Stimulated activated CD8-positive, alpha-beta memory T cell treated with anti-CD3 and anti-CD28 coated beads, Interleukin-12 subunit alpha, Interleukin-12 subunit beta, amount 100 ng/mL, for 24 hours (primary cell): ENCODE results near the gene C14orf132.

Source experiments
- DNase-seq: peaks from one replicate; pipeline ENCODE4 v3.0.0-alpha.2; 2020; ENCODE audit errors: extremely low read depth

The C14orf132 gene

GRCh38 chr14:96119947-96120346 lies 80.8 kb downstream of the C14orf132 start:
- DNase-seq, result no peak

DNA sequence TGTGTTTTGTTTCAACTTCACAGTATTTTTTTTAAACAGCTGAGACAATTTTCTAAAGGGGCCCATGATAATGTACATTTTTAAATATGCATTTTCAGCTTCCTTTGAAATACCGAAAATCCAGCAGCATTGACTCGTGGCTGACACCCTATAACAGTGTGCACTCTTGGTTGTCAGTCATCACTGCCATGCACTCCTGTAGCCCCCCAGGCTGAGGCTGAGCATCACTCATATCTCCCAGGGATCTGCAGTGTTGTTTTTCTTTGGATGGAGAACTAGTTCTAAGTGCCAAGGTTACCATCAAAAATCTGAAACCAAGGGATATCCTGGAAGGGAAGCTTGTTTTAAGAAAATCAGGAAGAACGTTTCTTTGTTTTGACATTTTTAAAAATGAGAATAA lies 81.2 kb downstream of the C14orf132 start:
- no peak for DNase-seq

DNA sequence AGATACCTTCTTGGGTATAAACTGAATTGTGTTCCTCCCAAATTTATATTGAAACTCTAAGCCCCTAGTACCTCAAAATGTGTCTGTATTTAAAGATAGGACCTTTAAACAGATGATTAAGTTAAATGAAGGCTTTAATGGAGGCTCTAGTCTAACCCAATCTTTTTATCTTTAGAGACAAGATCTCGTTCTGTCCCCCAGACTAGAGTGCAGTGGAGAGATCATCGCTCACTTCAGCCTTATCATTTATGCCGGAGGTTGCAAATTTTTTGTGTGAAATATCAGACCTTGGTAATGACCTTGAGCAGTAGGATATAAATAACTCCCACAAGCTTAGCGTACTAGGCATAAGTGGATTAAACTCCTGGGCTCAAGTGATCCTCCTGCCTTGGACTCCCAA lies 81.8 kb downstream of the C14orf132 start:
- DNase-seq, result no peak

DNA sequence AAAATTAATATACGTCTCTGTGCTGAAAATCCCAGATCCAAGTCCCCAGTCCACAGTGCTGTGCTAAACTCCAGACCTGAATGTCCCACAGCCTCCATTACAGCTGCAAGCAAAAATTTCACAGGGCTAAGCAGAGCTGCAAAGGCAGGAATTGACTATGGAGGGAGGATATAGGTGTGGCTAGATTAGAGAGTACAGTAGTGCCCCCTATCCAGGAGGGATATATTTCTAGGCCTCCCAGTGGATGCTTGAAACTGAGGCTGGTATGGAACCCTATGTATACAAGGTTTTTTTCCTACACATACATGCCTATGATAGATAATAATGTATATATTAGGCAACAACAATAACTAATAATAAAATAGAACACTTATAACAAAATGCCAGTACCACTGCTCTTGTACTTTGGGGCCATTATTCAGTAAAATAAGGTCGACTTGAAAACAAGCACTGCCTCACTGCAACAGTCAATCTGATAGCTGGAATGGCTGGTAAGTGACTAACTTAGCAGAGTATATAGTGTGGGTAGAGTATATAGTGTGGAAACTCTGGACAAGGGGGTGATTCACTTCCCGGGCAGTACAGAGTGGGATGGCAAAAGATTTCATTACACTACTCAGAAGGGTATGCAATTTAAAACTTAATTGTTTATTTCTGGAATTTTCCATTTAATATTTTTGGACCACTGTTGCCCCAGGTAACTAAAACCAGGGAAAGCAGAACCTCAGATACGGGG lies 82.7 kb downstream of the C14orf132 start:
- DNase-seq, result no peak

GRCh38 chr14:96122496-96122895 lies 83.3 kb downstream of the C14orf132 start:
- DNase-seq, result no peak

DNA sequence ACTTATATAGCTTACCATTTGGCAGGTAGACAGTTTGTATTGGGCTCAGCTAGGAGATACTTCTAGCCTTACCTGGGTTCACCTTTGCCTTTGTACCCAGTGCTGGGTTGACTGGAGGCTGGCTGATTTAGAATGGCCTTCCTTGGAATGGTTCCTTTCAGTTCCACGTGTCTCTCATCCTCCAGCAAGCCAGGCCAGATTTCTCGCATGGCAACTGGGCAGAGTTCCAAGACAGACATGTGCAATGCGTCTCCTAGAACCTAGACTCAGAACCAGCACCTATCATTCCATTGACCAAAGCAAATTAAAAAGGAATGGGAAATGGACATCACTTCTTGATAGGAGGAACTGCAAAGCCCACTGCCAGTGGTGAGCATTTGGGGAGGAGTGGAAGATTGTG lies 86.4 kb downstream of the C14orf132 start:
- DNase-seq, result no peak

DNA sequence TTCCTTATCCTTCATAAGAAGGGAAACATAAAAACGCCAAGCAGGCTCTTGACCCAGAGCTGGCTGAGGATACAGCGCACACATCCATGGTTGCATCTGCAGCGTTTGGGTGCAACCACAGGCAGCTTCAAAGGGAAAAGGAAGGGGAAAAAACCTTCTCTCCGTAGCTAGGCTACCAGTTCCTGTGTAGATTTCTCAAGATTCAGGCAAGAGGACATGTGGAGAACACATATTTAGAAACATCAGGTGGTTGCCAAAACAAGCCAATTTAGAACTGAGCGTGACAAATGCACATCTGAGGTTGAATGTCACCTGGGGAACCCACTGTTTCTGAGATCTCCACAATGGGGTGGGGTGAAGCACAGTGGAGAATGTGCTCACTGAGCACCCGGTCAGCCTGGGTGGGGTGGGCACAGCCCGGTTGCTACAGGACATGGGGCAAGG lies 87.2 kb downstream of the C14orf132 start:
- no peak for DNase-seq

- DNase-seq, result no peak
Measured at GRCh38 chr14:96126783-96127271, 87.7 kb downstream of the C14orf132 start.

DNA sequence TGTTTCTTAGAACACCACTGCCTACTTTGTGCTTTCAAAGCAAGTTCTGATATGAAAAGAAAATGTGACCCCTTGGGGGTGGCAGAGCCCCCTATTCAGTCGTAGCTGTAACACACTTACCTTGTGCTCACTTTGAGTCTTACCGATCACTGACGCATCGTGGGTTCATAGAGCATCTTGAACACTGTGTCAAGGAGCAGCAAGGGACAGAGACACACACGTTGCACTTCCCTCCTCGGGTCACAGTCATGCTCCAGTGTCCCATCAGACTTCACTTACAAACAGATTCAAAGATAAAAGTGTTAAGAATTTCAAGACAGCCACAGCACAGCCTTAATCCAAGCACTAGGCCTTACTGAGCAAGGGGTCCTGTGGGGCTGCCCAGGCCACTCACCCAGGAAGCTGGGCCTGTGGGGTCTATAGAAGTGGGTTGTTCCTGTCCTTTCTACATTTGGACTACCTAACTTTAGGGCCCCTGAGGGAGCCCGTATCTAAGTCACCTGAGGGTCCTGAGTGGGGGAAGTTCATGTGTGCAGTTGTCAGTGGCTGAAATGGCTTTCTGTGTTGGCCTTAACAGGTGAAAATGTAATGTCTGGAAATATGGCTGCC lies 90.1 kb downstream of the C14orf132 start:
- DNase-seq, result no peak

DNA sequence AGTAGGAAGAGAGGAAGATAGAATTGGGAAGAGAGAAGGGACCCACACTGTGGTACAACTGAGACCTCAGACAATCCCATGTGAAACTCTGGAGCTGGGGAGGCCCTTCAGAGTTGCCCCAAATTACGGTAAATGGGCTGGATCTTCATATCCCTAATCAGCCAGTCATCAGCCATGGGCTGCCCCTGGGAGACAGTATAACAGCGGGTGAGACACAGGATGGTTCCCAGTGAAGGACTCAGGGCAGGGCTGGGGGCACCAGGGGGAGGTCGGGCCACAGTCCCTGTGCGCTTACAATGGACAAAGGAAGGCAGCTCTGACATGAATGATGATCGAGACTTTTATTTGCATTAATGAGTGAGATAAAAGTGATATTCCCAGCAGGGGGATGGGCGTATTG lies 91.2 kb downstream of the C14orf132 start:
- DNase-seq, result no peak

DNA sequence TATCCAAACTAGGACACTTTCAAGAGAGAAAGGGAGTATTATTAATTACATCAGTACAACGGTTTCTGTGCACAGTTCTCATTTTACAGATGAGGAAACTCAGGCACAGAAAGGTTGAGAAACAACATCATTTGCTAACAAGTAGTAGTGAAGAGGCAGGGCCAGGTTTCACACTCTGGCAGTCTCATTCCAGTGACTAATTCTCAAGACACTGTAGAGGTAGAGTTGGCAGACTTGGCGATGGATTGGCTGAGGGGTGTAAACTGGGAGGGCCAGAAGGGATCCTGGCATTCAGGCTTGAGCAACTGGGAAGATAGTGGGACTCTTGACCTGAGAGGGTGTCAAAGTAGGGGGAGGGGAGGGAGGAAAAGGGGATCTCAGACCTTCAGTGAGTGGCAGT lies 91.7 kb downstream of the C14orf132 start:
- no peak for DNase-seq

- DNase-seq, result no peak
Measured at GRCh38 chr14:96131836-96132235, 92.7 kb downstream of the C14orf132 start.

DNA sequence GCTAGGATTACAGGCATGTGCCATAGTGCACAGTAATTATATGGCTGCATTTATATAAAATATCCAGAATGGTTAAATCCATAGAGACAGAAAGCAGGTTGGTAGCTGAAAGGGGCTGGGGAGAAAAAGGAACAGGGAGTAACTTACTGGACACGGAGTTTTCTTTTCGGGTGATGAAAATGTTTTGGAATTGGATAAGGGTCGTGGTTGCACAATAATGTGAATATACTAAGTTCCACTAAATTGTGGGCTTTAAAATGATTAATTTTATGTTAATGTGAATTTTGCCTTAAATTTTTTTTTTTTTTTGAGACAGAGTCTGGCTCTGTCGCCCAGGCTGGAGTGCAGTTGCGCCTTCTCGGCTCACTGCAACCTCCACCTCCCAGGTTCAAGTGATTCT lies 95.3 kb downstream of the C14orf132 start:
- DNase-seq, result no peak

GRCh38 chr14:96135285-96135684 lies 96.1 kb downstream of the C14orf132 start:
- no peak for DNase-seq

DNA sequence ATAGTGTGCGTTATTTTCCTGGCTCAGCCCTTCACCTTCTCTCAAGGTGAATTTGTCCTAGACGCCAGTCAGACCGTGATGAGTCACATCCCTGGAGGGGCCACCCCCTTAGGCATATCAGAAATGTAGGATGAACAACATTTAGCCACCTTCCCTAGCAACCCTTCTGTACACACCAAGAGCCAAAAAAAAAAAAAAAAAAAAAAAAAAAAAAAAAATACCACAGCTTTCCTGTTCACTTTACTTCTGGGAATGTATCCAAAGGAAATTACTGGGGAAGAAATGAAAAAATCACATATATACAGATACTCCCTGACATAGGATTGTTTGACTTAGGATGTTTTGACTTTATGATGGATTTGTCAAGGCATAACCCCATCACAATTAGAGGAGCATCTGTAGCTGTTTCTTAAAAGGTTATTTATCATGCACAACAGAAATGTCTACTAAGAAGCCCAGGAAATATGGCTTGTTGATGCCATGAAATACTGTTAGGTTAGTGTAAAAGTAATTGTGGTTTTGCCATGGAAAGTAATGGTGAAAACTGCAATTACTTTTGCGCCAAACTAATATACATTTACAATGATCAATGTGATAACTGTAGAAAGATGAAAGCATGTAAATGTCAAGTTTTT lies 97.3 kb downstream of the C14orf132 start:
- DNase-seq, result no peak

DNA sequence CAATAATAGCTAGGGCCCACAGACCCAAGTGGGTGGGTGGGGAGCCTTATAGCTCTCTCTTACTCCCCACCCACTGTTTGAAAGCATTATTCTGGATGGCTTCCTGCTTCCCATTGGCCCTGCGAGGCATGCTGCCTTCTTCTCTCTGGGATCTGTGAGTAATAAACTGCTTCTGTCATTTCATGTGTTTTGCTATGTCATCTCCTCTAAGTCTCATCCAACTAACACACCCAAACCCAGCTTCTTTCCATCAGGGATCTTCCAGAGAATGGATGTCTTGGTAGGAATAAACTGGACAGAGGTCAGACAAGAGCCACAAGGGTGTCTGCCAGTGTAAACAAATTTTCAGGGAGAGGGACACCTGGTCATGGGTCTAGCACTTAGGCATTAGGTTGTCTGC lies 99.1 kb downstream of the C14orf132 start:
- DNase-seq, result no peak

- DNase-seq, result no peak
Measured at GRCh38 chr14:96139169-96139568, 100.0 kb downstream of the C14orf132 start.

- no peak for DNase-seq
Measured at GRCh38 chr14:96139879-96140278, 100.7 kb downstream of the C14orf132 start.

DNA sequence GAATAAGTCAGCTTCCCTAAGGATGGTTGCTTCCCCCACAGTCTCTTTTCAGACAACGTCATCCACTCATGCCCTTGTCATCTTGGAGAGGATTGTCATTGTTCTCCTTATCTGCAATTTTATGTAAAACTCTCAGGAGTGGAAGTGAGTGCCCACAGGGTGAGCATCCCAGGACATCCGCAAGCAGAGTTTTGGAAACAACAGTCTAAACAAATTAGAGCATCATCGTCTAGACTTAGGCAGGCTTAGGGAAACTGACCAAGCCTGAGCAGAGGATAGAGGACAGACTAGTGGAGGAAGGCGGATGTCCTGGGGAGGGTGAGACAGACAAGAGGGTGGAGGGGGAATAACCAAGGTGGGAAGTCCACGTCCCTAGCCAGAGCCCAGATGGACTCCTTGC lies 101.8 kb downstream of the C14orf132 start:
- DNase-seq, result no peak
